Breast epithelium (tissue), 4 donors: Measurements from ENCODE around the gene KL. TPM values are rescaled to one million over a fixed set of nuclear protein-coding genes. Genes with fewer than 3 reads are reported as not detected.

Experiments used
- DNase-seq, 2 donors: peaks; one replicate each; pipeline ENCODE4 v3.0.0-alpha.2; 2019; ENCODE audit warnings: low spot score in 2 of 2
- H3K27ac ChIP-seq, 2 donors: fragments of 200-600 bp; sonication (generic) in 1 of 2; one replicate each; pipeline ENCODE4 v1.5.1; 2016 to 2019; ENCODE audit warnings: mild to moderate bottlenecking in 1 of 2
- H3K27me3 ChIP-seq, 2 donors: fragments of 200-600 bp; sonication (generic) in 1 of 2; one replicate each; pipeline versions ENCODE4 v1.5.1 to v1.6.0; 2017 to 2019; ENCODE audit warnings: control low read depth in 1 of 2, mild to moderate bottlenecking in 1 of 2
- H3K36me3 ChIP-seq: fragments of 200-600 bp; one replicate; pipeline ENCODE4 v1.5.1; 2019
- H3K4me1 ChIP-seq, 2 donors: fragments of 200-600 bp; sonication (generic); one replicate each; pipeline ENCODE4 v1.5.1; 2016 to 2019; ENCODE audit warnings: control low read depth in 1 of 2
- H3K4me3 ChIP-seq, 3 donors: fragments of 200-600 bp; sonication (generic); 1 replicate in 2 of 3; 2 replicates in 1 of 3; pipeline ENCODE4 v1.5.1; 2016 to 2019; ENCODE audit warnings: mild to moderate bottlenecking in 3 of 3, moderate library complexity in 2 of 3
- H3K9me3 ChIP-seq, 2 donors: fragments of 200-600 bp; sonication (generic) in 1 of 2; one replicate each; pipeline ENCODE4 v1.5.1; 2016 to 2019; ENCODE audit warnings: control low read depth in 1 of 2
- CTCF ChIP-seq, 3 donors: fragments of 450-650 bp; IDR thresholded peaks; one replicate each; pipeline ENCODE4 v1.5.1; 2016 to 2017; ENCODE audit warnings: antibody characterized with exemption in 3 of 3, mild to moderate bottlenecking in 3 of 3, moderate library complexity in 3 of 3
- POLR2A ChIP-seq: fragments of 450-650 bp; IDR thresholded peaks from one replicate; pipeline ENCODE4 v1.6.1; 2016; ENCODE audit warnings: antibody characterized with exemption, mild to moderate bottlenecking, moderate library complexity
- POLR2AphosphoS5 ChIP-seq, 3 donors: sonication (generic); formaldehyde crosslinking; IDR thresholded peaks; one replicate each; pipeline ENCODE4 v1.6.1; 2017; ENCODE audit warnings: antibody characterized with exemption in 3 of 3
- intact Hi-C: fragments of 100-400 bp; cut with DNase I; formaldehyde crosslinking; loops from one replicate; pipeline ENCODE4 v1.15.1; 2023; ENCODE audit warnings: low total_unique reads
- total RNA-seq, 3 donors: library from RNA; depleted of rRNA; stranded (reverse); fragments of >200 nt; gene quantifications; one replicate each; pipeline ENCODE4 v1.1.0, GENCODE V29; 2016

KL gene
- total RNA-seq, 3 donors from 2014 or later: 2.7 to 4.3 (median 2.9) TPM

DNA sequence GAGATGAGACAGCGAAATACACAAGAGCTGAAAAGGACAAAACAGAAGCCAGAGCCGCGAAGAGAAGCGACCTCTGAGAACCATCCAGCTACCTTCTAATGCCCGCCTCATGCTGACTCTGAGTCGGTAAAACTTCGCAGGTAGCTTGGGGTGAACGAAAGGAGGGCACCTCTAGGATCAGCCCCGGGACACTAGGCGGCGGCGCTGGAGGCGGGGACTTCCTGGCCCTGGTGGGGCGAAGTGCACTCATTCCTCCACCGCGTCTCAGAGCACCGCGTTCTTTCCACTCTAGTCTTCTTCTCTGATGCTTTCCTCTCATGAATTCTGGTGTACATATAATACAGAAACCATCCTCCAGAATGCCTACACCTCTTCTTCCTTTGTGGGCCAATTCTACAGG lies 50.1 kb downstream of the KL start:
- Histone ChIP-seq H3K4me1 (no peaks in the 10 kb centered on the region), H3K27ac (no peak overlapping the region), H3K36me3 (no peaks in the 10 kb centered on the region), H3K9me3 (no peaks in the 10 kb centered on the region), H3K4me3 (no peak overlapping the region), H3K27me3 (no peaks in the 10 kb centered on the region)
- intact Hi-C loops: no loop called here
- DNase-seq: no peak
- TF ChIP-seq POLR2A (no peak), POLR2AphosphoS5 (IDR thresholded peaks at IDR 0.05) (no peak), CTCF (IDR thresholded peaks at IDR 0.05) (no peak)

GRCh38 chr13:33069365-33069764 lies 53.1 kb downstream of the KL start:
- intact Hi-C loops: no loop called here
- DNase-seq: no peak
- TF ChIP-seq POLR2A (no peak), CTCF (IDR thresholded peaks at IDR 0.05) (no peak), POLR2AphosphoS5 (IDR thresholded peaks at IDR 0.05) (no peak)
- Histone ChIP-seq H3K9me3 (no peaks in the 10 kb centered on the region), H3K4me3 (no peak overlapping the region), H3K36me3 (no peaks in the 10 kb centered on the region), H3K27ac (no peak overlapping the region), H3K4me1 (no peaks in the 10 kb centered on the region), H3K27me3 (no peaks in the 10 kb centered on the region)

DNA sequence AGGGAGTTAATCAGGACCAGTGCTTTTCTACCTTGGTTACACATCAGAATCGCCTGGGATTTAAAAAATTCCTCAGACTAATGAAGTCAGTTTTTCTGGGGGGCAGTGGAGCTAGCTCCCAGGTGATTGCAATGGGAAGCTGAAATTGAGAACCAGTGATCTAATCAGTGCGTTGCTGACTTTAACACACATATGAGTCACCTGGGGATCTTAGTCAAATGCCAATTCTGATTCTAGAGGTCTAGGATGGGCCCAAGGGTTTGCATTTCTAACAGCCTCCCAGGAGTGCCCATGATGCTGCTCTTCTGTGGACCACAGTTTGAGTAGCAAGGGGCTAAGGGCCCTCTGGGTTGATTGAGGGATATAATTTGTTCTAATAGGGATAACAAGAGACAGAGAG lies 54.5 kb downstream of the KL start:
- Histone ChIP-seq H3K9me3 (no peaks in the 10 kb centered on the region), H3K27me3 (no peaks in the 10 kb centered on the region), H3K27ac (no peak overlapping the region), H3K4me1 (no peaks in the 10 kb centered on the region), H3K36me3 (no peaks in the 10 kb centered on the region), H3K4me3 (no peak overlapping the region)
- TF ChIP-seq CTCF (IDR thresholded peaks at IDR 0.05): no peak
- intact Hi-C loops: no loop called here
- DNase-seq: no peak

DNA sequence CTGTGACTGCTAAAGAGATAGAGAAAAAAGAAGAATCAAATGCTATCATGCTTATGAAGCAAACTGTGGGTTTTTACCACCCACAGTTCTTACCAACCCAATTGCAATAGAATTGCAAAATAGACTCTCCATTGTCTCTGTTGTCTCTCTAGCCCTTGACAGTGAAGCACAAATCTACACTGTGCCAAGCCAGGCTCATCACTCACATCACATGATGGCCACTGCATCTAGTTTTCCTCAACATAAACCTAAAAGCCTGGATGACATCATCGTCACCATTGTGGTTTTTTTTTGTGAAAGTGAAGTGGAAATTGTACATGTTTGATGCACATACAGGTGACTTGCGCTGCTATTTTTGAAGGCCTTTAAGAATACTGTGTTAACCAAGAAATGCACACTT lies 56.1 kb downstream of the KL start:
- Histone ChIP-seq H3K27ac (no peak overlapping the region), H3K9me3 (no peaks in the 10 kb centered on the region), H3K36me3 (no peaks in the 10 kb centered on the region), H3K27me3 (no peaks in the 10 kb centered on the region), H3K4me3 (no peak overlapping the region), H3K4me1 (no peaks in the 10 kb centered on the region)
- intact Hi-C loops: no loop called here
- TF ChIP-seq POLR2A: no peak
- no peak for TF ChIP-seq CTCF (IDR thresholded peaks at IDR 0.05)
- TF ChIP-seq POLR2AphosphoS5 (IDR thresholded peaks at IDR 0.05): no peak
- DNase-seq: no peak

DNA sequence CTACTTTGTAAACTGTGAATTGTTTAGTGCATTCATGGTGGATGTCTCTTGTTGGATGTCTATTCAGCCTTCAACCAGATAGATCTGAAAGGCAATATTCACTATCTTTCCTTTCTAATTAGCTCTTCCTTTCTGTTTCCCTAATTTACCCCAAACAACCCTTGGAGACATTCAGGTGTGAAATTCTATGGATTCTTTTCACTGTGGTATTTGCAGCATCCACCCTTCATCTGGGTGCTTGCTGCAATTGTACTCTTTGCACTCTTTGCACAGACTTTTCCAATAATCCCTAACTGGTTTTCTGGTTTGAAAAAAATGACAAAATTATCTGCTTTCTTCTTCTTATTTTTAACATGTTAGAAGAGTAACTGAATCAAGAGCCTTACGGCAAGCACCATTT lies 56.5 kb downstream of the KL start:
- H3K9me3 ChIP-seq: no peaks in the 10 kb centered on the region
- no peaks in the 10 kb centered on the region for H3K36me3 ChIP-seq
- no peak overlapping the region for H3K4me3 ChIP-seq
- no peak overlapping the region for H3K27ac ChIP-seq
- intact Hi-C loops: no loop called here
- TF ChIP-seq POLR2AphosphoS5 (IDR thresholded peaks at IDR 0.05) (no peak), POLR2A (no peak), CTCF (IDR thresholded peaks at IDR 0.05) (no peak)
- DNase-seq: no peak
- no peaks in the 10 kb centered on the region for H3K4me1 ChIP-seq
- H3K27me3 ChIP-seq: no peaks in the 10 kb centered on the region
